ENCODE results near the gene KLK3.

KLK3 gene

DNA sequence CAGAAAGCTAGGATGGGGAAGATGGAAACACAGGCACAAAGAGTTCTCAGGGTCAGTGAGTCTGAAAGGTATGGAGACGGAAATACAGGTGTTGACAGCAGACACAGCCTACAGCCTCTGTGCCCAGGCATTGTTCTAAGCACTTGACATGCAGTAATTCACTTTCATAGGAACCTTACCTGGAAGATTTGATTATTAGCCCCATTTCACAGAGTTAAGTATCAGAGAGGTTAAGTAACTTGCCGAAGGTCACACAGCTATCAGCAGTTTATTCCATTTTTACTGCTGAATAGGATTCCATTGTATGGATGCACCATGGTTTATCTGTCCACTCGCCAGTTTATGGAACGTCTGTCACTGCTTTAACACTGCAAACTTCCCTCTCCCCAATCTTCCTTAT is 43.3 kb downstream of the KLK3 start:
- DNase-seq (ENCODE audit: low spot score), result no peak

DNA sequence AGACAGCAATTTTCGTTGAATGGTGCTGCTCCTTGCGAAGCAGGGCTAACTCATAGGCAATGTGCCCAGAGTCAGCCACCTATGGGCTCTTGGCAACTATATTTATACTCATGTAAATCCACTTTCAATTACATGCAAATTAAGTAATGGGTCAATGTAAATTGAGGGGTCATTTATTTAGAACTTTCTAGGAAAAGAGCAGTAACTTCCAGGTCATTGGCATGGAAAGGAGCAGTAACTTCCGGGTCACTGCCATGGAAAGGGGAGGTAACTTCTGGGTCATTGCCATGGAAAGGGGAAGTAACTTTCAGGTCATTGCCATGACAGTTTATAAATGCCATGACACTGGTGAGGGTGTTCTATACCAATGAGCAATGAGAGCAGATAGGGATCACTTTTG is 44.9 kb downstream of the KLK3 start:
- no peak for DNase-seq (ENCODE audit: low spot score)

DNA sequence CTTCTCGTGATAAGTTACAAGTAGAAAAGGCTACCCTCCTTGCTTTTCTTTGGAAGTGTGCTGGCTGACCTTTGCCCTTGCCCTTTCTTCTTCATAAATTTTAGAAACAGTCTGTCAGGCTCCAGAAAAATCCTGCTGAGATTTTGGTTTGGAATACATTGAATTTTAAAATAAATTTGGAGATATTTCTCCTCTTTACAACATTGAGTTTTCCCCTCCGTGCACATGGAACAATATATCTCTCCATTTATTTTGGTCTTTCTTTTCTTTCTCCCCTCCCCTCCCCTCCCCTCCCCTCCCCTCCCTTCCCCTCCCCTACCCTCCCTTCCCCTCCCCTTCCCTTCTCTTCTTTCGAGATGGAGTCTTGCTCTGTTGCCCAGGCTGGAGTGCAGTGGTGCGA is 47.9 kb downstream of the KLK3 start:
- no peak for DNase-seq (ENCODE audit: low spot score)

DNA sequence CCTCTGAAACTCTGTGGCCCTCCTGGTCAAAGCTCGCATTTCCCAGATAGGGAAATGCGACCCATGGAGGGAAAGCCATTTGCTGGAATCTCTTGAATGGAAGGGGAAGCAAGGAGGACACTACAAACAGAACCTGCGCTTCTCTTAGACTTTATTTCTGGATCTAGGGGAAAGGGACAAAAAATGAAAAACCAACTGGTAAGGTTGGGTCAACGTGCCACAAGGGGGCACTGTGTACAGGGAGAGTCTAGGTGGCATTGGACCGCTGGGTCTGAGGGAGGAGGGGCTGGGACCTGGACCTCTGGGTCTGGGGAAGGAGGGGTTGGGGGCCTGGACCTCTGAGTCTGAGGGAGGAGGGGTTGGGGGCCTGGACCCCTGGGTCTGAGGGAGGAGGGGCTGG is 51.5 kb downstream of the KLK3 start:
- DNase-seq (ENCODE audit: low spot score), result no peak

DNA sequence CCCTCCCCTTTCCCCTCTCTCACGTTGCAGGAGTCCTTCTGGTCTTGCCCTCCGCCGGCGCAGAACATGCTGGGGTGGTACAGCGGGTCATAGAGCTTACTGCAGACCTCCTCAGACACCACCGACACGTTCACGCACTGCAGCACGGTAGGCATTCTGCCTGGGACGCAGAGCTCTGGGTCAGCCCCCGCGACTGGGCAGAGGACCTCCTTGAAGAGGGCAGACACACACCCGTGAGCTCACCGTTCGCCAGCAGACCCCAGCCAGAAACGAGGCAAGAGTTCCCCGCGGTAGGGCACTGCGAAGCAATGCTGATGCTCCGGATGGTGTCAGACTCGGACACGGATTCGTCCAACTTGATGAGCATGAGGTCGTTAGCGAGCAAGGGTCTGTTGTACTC is 53.6 kb downstream of the KLK3 start:
- no peak for DNase-seq (ENCODE audit: low spot score)

DNA sequence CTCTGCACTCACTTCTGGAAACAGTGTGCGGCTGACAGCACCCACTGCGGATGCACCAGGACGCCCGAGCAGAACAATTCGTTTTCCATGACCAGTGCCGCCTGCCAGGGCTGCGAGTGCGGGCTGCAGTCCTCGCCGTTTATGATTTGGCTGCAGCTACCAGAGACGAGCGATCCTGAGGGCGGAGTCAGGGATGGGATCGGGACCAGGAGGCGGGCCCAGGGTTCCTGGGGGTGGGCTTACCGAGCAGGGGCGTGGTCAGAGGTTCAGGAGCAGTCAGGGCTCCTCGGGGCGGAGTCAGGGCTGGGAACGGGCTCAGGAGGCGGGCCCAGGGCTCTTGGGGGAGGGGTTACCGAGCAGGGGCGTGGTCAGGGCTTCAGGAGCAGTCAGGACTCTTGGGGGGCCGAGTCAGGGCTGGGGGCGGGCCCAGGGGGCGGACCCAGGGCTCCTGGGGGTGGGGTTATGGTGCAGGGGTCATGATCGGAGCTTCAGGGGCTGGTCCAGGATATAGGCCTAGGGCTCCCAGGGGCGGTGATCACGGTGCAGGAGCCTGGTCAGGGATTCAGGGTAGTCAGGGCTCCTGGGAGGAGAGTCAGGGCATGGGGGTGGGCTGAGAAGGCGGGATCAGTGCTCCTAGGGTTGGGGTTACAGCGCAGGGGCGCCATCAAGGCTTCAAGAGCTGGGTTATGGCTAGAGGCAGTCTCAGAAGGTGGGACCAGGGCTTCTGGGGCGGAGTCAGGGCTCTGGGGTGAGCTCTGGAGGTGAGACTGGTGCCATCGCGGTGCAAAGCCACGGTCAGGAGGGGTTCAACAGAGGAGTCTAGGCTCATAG is 54.7 kb downstream of the KLK3 start:
- DNase-seq (ENCODE audit: low spot score), result no peak
